ENCODE data around the gene NSD2.

NSD2 gene

GRCh38 chr4:1971456-1972200 is 100.4 kb downstream of the NSD2 start:
- DNase-seq (ENCODE audit: low read depth in 3 of 3), result no peak

GRCh38 chr4:1972414-1972813 is 101.2 kb downstream of the NSD2 start:
- no peak for DNase-seq (ENCODE audit: low read depth in 3 of 3)

- no peak for DNase-seq (ENCODE audit: low read depth in 3 of 3)
Measured at GRCh38 chr4:1973218-1973617, 102.0 kb downstream of the NSD2 start.

- no peak for DNase-seq (ENCODE audit: low read depth in 3 of 3)
Measured at GRCh38 chr4:1973661-1974060, 102.5 kb downstream of the NSD2 start.

GRCh38 chr4:1974840-1975239 is 103.6 kb downstream of the NSD2 start:
- no peak for DNase-seq (ENCODE audit: low read depth in 3 of 3)

GRCh38 chr4:1975391-1975801 is 104.2 kb downstream of the NSD2 start:
- no peak for DNase-seq (ENCODE audit: low read depth in 3 of 3)

- no peak for DNase-seq (ENCODE audit: low read depth in 3 of 3)
Measured at GRCh38 chr4:1975880-1976279, 104.7 kb downstream of the NSD2 start.

- no peak for DNase-seq (ENCODE audit: low read depth in 3 of 3)
Measured at GRCh38 chr4:1976416-1977352, 105.5 kb downstream of the NSD2 start.

GRCh38 chr4:1978226-1978625 is 107.0 kb downstream of the NSD2 start:
- no peak for DNase-seq (ENCODE audit: low read depth in 3 of 3)

GRCh38 chr4:1978741-1979476 is 107.7 kb downstream of the NSD2 start:
- DNase-seq (ENCODE audit: low read depth in 3 of 3), result no peak

- no peak for DNase-seq (ENCODE audit: low read depth in 3 of 3)
Measured at GRCh38 chr4:1979477-1980196, 108.4 kb downstream of the NSD2 start.

GRCh38 chr4:1980561-1981041 is 109.4 kb downstream of the NSD2 start:
- DNase-seq (ENCODE audit: low read depth in 3 of 3), result no peak

GRCh38 chr4:1981251-1982058 is 110.3 kb downstream of the NSD2 start:
- no peak for DNase-seq (ENCODE audit: low read depth in 3 of 3)

- DNase-seq (ENCODE audit: low read depth in 3 of 3), result no peak
Measured at GRCh38 chr4:1982124-1983052, 111.2 kb downstream of the NSD2 start.

- no peak for DNase-seq (ENCODE audit: low read depth in 3 of 3)
Measured at GRCh38 chr4:1983053-1983845, 112.1 kb downstream of the NSD2 start.

- no peak for DNase-seq (ENCODE audit: low read depth in 3 of 3)
Measured at GRCh38 chr4:1983846-1984405, 112.7 kb downstream of the NSD2 start.

GRCh38 chr4:1984406-1985191 is 113.4 kb downstream of the NSD2 start:
- no peak for DNase-seq (ENCODE audit: low read depth in 3 of 3)

All from stimulated activated CD4-positive, alpha-beta T cell treated with anti-CD3 and anti-CD28 coated beads, TNF-alpha, amount 100 ng/mL, for 24 hours (primary cell).